DMS114 treated with DMSO at 0.1 percent for 48 hours (cell line): ENCODE data around the gene C19orf85.

ENCODE experiments used
- DNase-seq: peaks from one replicate; lab custom pipeline; 2025; ENCODE audit not compliant: unreplicated experiment; lab: John Stamatoyannopoulos, UW

Gene C19orf85

DNA sequence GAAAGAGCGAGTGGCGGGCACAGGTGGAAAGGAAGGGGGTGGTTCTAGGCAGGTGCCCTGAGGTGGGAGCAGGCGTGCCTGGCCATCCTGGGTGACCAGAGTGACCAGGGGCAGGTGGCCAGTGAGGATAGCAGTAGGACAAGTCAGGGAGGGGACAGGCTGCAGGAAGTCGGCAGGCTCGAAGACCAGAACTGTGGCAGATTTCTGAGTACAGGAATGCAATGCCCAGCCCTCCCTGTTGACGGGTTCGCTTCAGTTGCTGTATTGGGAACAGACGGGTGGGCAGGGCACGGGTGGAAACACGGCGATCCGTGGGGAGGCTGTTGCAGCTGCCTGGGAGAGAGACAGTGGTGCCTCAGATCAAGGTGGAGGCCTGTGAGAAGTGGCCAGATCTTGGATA is 13.8 kb upstream of the C19orf85 start:
- no peak for DNase-seq

GRCh38 chr19:55477905-55478304 is 13.4 kb upstream of the C19orf85 start:
- no peak for DNase-seq

- peak; percentile 95 for DNase-seq
Observed at GRCh38 chr19:55476100-55476775, 11.7 kb upstream of the C19orf85 start, which contains the start of gene ZNF628. Gene ZNF628 (plus strand): TSS chr19:55476617. CDS start chr19:55479911, 3,294 bp downstream.

GRCh38 chr19:55474269-55475265 is 10.0 kb upstream of the C19orf85 start:
- no peak for DNase-seq

DNA sequence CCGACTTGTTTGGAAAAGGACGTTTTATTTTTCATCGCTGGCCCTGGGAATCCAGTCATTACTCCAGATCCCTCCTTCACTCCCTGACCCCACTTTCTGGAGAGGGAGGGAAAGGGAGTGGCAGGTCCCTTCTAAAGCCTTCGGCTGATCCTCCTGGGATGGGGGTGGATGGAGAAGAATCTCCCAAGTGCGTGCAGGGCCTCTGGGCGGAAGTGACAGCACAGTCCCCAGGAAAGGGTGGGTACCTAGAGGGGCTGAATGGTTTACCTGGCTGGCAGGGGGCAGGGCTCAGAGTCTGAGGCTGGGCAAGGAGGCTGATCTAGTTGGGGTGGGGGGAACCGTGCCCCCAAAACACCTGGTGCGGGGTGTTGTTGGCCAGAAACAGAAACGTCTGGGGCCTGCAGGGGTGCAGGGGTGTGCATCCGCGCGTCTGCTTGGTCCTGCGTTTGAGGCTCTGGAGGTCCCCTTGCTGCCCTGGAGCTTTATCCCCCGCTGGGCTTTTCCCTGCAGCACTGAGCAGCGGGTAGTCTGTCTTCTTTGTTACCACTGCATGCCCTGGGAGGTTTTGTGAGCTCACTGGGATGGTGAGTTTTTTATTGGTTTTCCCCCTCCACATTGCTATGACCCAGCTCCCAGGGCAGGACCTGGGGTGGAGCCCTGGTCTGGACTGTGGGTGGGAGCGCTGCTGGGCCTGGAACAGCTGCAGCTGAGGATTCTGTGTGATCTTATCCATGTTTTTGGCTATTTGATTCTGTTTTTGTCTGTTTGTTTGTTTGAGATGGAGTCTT is 8.9 kb upstream of the C19orf85 start:
- DNase-seq = no peak

DNA sequence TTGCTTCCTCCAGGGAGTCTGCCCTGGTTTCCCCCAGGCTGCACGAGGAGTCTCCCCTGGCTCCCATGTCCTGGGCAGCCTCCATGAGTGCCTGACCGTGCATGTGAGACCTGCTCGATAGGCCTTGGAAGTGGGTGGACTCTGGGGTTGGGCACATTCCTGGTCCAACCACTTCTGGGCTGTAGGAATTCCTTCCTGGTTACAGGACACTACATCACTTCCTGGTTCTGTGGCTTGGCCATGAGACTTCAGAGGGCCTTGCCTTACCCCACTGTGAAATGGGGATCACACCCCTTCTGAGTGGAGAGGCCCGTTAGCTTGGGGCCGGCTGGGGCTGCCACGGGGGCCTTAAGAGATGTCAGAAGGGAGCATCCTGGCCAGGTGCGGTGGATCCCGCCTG is 7.9 kb upstream of the C19orf85 start:
- no peak for DNase-seq

DNA sequence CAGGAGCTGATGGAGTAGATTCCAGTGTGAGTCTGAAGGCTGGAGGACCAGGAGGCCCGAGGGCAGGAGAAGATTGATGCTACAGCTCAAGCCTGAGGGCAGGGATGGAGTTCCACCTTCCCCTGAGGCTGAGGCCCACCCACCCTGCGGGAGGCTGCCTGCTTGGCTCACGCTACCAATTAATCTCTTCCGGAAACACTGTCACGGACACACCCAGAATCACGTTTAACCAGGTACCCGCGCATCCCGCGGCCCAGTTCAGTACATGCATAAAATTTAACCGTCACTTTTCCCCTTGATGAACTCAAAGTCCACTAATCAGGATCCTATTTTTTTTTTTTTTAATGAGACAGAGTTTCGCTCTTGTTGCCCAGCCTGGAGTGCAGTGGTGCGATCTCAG is 6.7 kb upstream of the C19orf85 start:
- no peak for DNase-seq

GRCh38 chr19:55468054-55468393 is 3.5 kb upstream of the C19orf85 start:
- DNase-seq = no peak

DNA sequence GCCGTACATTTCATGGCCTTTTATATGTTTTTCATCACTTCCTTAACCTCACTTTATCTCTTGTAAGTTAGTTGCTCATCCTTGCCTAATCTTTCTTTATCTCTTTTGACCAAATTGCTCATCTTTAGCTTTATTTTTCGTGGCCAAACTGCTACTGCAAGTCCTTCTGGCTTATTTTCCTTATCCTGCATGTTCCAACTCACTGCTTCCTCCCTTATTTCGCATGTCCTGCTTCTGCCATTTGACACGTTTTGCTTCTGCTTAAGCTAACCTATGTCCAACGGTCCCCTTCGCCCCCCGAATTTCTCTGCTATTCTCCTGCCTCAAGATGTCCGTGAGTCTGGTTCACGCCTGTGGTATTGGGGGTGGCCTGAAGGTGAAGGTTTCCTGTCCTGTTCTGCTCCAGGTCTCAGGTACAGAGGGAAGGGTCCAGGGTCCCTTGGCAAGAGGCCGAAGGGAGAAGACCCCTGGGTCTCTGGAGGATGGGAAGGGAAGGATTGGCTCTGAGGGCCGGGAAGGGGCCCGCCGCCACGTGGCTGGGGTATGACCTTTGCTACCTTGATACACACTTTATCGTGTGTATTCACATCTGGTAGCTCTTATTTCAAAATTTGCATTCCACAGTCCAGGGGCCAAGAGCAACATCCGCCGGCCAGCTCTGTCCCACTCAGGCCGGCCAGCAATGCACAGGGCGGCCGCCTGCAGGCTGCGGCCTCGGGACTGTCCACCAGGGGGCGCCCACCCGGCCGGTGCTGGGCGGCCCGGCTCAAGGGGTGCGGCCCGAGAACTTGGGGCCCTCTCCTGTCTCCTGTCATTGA is 2.9 kb upstream of the C19orf85 start:
- DNase-seq = no peak

GRCh38 chr19:55466241-55466614 is 1.7 kb upstream of the C19orf85 start:
- no peak for DNase-seq

DNA sequence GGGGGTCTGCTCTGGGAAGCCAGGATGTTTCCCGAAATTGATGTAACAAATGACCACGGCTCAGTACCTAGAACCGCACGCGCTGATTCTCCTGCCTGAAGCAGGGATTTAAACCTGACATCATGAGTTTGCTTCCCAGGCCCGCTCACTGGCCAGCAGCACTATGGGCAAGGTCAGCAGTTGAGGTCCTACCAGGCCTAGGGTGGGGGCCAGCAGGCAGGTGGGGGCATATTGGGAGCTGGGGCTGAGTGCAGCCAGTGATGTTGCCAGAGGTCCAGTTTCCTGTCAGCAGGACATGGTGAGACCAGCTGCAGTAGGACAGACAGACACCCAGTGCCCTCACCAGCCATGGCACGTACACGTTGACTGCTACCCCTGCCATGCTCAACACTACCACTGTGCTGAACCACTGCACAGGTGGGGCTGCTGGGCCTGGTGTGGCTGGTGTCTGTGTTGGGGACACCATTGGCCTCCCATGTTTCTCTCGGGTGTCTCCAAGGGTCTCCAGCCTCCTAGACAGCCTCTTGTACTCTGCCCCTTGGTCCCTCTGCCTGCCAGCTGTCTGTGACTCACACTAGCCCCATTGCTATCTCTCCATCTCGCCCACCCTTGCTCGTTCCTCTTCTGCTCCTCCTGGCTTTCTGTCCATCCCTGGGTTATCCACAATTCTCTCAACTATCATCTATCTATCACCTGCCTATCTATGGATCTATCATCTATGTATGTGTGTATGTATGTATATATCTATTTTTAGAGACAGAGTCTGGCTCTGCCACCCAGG is 1.1 kb upstream of the C19orf85 start:
- DNase-seq = no peak

- DNase-seq = no peak
Observed at GRCh38 chr19:55464039-55464661, 401 bp downstream of the C19orf85 start.

GRCh38 chr19:55463583-55464031 is 944 bp downstream of the C19orf85 start:
- DNase-seq = no peak

DNA sequence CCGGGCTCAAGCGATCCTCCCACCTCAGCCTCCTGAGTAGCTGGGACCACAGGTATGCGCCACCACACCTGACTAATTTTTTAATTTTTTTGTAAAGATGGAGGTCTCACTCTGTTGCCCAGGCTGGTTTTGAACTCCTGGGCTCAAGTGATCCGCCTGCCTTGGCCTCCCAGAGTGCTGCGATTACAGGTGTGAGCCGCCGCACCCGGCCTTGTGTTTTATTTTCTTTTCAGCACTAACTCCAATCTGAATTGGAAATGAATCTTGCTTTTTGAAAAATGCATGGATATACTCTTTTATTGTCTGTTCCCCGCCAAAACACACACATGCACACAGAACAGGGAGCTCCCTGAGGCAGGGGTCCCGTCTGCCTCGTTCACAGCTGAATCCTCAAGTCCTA is 1.8 kb downstream of the C19orf85 start:
- no peak for DNase-seq

DNA sequence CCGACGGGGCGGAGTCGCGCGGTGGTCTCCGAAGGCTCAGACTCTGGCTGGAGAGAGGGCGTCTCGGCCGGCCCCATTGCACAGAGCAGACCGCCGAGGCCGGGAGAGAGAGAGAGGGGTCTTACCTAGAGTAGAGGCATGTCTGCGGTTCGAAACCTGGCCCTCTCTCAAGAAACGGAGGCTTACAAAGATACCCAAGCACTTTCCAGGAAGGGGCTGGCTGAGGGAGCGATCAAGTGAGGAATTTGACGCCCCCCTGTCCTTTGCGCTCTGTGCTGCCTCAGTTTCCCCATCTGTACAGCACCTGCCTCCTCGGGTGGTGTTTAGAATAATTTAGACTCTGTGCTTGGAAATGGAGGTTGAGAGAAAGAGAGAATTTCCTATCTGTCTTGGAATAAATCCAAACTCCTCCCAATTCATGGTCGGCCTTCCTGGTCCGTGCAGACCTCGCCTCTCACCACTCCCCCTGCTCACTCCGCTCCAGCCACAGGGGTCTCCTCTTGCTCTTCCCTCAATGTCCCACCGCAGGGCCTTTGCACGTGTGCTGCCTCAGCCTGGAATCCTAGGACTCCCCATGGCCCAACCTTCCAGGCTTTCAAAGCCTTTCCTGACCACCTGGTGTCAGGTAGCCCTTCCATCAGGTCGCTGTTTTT is 2.5 kb downstream of the C19orf85 start:
- no peak for DNase-seq

DNA sequence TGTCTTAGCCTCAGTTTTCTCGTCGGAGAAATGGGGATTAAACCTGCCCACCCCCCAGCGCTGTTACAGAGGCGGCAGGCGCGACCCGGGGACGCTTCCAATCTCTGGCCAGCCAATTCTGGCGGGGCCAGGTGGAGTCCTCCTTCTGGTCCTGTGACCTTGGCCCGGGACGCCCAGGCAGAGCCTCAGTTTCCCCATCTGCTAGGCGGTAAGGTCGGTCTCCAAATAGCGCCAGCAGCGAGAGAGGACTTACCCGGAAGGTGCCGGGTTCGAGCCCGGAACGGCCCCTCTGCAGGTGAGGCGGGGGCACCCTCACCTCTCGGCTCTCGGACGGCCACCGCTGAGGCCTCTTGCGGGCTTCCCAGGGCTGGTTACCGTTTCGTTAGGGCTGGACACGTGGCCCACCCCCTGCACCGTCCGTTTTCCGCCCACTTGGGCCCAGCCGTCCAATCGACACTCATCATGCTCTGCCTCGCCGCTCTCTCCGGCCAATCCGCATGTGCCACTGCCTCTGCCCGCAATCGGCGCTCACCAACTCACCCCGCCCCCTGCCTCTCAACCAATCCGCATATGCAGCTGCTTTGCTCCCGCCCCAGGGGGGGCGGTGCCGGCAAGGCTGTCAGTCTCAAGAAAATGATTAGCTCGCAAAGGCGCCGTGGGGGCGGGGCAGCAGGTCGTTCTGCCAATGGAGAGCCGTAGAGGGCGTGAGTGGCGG is 3.1 kb downstream of the C19orf85 start, which contains the start of gene ISOC2:
ISOC2 (minus strand) TSS at position 384 of the 715 bp plus-strand sequence. CDS start 5,156 bp downstream, outside the sequence.
- peak; percentile 99 for DNase-seq

DNA sequence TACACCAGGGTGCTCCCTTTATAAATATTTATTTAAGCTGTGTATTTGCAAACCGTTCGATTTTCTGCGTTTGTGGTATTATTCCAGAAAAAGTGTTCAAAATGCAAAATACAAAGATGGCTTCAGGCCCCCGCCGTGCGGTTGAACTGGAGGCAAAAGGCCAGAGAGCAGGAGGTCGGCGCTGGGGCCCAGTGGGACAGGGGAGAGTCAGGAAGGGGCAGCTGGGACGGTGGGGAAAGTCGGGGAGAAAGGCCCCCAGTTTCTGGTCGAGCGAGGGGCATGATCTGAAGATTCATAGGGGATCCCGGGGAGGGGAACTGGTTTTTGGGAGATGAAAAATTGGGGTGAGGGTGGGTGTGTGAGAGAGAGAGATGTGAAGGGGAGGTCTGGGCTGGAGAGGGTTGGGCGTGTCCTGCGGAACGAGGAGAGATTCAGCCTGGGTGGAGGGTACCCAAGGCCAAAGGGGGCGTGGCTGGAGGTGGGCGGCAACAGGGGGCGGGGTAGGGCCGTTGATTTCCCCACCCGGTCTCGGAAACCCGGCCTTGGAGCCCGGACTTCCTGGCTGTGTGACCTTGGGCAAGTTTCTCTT is 3.8 kb downstream of the C19orf85 start:
- peak; percentile 60 for DNase-seq
